HG02678 (cell line): ENCODE data around the gene PJA1.

Experiments used
- ATAC-seq: cut with Tn5 transposase; IDR thresholded peaks from one replicate; pipeline ENCODE4 v1.9.1; 2021; ENCODE audit warnings: mild to moderate bottlenecking, moderate library complexity; ENCODE audit not compliant: unreplicated experiment

Gene PJA1

GRCh38 chrX:69165087-69165651 is at the start of gene PJA1:
Gene PJA1, minus strand, starts transcription at chrX:69165453. Its CDS starts 2,380 bp downstream, at chrX:69163073.
- peak; percentile 96 for ATAC-seq

GRCh38 chrX:69214463-69214862 is 49.2 kb upstream of the PJA1 start:
- no peak for ATAC-seq

GRCh38 chrX:69211701-69212100 is 46.4 kb upstream of the PJA1 start:
- ATAC-seq = no peak

GRCh38 chrX:69210581-69210980 is 45.3 kb upstream of the PJA1 start:
- no peak for ATAC-seq

DNA sequence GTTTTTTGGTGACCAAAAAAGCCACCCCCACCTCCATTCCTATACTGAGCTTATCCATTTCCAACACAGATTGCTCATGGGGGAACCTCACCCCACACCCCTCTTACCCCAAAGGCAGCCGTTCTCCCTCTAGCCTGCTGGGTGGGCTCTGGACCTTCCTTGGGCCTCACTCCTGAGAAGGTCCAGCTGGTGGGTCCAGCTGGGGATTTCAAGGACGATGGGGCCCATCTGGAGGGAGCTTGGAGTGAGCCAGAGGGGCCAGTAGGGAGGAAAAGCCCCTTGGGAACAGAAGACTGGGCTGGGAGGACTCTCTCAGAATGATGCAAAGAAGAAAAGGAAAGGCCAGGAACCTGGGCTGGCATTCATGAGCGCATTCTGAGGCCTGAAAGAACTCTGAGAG is 42.0 kb upstream of the PJA1 start:
- ATAC-seq = no peak

DNA sequence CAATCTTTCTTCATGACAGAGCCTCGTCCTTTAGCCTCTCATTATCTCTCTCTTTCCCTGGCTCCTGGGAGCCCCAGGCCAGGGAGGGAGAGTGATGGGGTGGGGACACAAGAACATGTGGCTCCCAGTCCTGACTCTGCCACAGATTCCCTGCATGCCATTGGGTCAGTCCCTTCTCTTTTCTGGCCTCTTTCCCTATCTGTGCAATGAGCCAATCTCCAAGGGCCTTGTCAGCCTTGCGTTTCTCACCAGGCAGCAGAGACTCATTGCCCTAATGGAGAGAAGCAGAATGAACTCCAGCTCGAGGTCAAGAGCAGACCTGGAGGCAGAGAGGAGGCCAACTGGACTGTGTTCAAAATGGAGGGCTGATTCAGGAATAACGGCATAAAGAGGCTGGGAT is 38.4 kb upstream of the PJA1 start:
- no peak for ATAC-seq

DNA sequence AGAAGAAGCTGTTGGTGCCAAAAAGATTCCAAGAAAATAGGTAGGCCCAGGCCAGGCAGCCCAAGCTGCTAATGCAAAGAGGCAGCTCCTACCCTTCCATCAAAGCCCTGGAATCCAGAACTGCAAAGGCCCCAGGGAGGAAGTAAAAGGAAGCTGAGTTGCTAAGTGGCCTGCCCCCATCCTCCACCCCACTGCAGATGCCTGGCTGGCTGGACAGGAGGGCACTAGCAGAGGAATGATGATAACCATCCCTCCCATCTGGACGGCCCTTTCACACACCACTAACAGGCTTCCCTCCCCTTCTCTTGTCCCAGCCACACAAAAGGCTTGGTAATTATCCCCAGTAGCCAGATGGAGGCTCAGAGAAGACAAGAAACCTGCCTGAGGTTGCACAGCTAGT is 32.4 kb upstream of the PJA1 start:
- no peak for ATAC-seq

DNA sequence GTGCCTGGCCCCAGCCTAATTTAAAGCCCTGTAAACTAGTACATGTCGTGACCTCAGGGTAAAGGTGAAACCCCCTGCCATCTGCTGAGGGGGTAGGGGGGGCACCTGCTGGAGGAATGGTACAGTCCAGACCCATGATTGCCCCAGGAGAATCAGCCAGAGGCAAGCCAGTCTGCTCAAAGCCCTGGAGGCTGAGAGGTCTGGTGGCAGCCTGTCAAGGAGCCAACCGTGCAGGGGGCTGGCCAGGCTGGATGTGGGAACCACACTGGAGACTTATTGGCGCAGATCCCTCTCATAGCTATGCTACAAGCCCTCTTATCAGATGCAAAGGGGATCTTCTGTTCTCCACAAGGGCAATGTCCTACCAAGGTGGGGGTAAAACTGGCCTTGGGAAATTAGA is 31.4 kb upstream of the PJA1 start:
- no peak for ATAC-seq

- ATAC-seq = no peak
These were observed 30.6 kb upstream of the PJA1 start for GRCh38 chrX:69195810-69196209.

GRCh38 chrX:69195192-69195591 is 29.9 kb upstream of the PJA1 start:
- no peak for ATAC-seq

DNA sequence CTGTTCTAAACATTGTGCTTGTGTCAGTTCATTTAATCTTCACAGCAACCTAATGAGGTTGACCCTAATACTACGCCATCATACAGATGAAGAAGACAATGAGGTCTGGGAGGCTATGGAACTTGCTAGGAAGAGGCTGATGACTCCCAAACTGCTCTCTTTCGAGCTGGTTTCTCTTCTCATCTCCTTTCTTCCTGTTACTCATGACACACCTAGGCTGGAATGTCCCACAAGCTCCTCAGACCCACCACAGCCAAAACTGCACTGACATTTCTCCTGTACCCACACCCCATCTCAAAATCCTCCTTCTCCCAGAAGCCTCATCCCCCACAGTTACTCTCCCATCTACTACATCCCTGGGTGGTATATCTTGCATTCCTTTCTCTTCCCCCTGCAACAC is 27.4 kb upstream of the PJA1 start:
- ATAC-seq = no peak

- ATAC-seq = no peak
These were observed 24.5 kb upstream of the PJA1 start for GRCh38 chrX:69189576-69190371.

- ATAC-seq = no peak
These were observed 21.4 kb upstream of the PJA1 start for GRCh38 chrX:69186651-69187050.

- ATAC-seq = no peak
These were observed 20.6 kb upstream of the PJA1 start for GRCh38 chrX:69185886-69186285.

DNA sequence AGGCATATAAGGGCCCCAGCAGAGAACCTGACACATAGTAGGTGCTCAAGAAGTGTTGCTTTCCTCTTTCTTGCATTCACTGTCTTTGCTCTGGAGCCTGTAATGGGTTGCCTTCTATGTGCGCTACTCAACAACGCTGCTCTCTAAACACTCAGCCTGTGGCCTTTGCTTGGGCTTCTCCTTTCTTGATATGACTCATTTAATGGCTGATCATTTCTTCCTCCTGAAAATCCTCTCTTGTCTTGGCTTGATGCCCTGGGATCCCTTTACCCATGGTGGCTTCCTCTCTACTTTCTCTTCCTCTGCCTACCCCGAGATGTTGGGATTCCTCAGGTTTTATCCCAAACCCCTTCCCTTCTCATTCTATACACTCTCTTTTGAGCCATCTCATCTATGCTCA is 19.9 kb upstream of the PJA1 start:
- no peak for ATAC-seq

DNA sequence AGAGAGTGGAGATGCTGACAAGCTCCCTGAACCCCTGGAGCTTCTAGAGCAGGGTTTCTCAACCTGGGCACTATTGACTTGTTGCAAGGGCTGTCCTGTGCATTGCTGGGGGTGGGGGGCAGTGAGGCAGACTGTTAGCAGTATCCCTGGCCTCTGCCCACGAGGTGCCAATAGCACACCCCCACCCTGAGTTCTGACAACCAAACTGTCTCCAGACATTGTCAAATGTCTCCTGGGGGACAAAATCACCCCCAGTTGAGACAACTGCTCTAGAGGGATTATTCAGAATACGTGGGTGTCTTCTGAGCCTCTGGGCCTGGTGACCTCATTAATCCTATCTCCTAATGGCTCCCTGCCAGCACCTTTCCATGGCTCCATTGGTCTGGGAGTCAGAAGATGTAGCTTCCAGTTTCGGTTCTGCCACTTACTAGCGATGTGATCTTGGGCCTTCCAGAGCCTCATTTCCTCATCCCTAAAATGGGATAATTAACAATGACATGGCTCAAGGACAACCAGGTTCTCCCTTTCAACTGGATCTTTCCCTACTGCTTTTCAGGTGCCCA is 17.6 kb upstream of the PJA1 start:
- ATAC-seq = no peak

GRCh38 chrX:69179380-69179911 is 14.2 kb upstream of the PJA1 start:
- no peak for ATAC-seq

GRCh38 chrX:69178592-69178991 is 13.3 kb upstream of the PJA1 start:
- no peak for ATAC-seq

DNA sequence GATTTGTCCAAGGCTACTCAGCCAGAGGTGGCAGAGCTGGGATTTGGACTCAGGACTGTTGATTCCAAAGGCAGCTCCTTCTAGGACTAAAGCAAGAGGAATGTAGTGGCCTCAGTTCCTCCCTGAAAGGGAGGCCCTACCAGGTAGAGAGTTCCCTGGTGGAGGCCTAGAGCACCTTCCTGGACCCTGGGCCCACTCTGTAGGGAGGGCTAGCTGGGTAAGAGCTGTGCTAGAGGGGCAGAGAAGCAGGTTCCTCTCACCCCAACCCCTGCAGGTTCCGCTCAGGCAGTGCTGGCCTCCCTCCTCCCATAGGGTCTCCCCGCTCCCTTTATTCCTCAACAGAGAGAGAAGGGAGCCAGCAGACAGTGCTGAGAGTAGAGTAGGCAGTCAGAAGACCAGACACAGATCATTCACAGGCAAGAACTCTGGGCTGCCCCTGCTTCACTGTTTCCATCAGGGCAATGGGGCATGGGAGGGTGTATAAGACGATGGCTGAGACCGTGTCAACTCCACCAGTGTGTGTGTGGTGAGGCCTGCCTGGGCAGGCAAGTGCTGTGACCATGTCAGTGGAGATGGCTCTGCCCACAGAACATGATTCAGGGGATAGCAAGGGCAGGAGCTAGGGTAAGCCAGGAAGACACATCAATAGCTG is 12.4 kb upstream of the PJA1 start:
- no peak for ATAC-seq

- ATAC-seq = no peak
These were observed 10.8 kb upstream of the PJA1 start for GRCh38 chrX:69176053-69176452.

DNA sequence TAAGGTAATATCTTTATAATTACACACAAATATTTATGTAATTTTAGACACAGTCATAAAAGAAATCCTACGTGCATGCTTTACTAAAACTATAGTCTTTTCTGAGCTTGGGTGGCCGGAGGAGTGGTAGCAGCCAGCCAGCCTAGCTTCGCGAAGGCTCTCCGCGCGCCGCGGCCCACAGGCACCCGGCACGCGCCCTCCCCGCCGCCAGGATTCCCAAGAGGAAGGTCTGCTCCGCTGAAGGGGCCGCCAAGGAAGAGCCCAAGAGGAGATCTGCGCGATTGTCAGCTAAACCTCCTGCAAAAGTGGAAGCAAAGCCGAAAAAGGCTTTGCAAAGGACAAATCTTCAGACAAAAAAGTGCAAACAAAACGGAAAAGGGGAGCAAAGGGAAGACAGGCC is 8.7 kb upstream of the PJA1 start:
- ATAC-seq = no peak

DNA sequence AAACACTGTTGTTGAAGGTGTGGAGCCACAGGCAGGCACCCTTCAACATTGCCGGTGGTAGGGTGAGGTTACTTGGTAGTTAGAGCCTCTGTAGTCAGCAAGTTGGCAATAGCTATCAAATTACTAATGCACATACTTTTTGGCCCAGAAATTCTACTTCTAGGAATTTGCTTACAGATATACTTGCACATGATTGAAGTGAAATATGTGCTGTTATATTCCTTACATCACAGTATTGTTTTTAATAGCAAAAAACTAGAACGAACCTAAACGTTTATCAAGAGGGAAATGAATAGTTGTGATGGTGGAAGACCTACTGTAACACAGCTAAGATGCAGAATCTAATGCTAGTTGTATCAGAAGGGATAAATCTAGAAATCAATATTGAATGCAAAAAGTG is 7.7 kb upstream of the PJA1 start:
- ATAC-seq = no peak
